CD14-positive monocyte (primary cell): Measurements from ENCODE around the gene RIMBP3B. TPM values are rescaled to one million over a fixed set of nuclear protein-coding genes. Genes with fewer than 3 reads are reported as not detected.
A peak's percentile ranks its signal among the peaks of the same experiment; 100 is the strongest.
"Not testable (repeated sequence)": the region's sequence is repeated elsewhere in the genome, so short reads cannot be mapped to it uniquely, and the experiment has no call there.

ENCODE experiments used
- DNase-seq, 3 donors: peaks; one replicate each; pipeline ENCODE4 v3.0.0-alpha.2; 2011 to 2022
- H2AFZ ChIP-seq: 2 replicates; pipeline ENCODE4 v1.6.0; 2012; ENCODE audit warnings: mild to moderate bottlenecking, low read depth, low read length, inconsistent platforms; ENCODE audit not compliant: insufficient read depth, poor library complexity, severe bottlenecking
- H3K27ac ChIP-seq, 2 donors: 1 replicate in 1 of 2; 2 replicates in 1 of 2; pipeline ENCODE4 v1.5.1; 2012 to 2013; ENCODE audit warnings: low read length in 2 of 2, control low read depth in 1 of 2, inconsistent platforms in 1 of 2, low read depth in 1 of 2, mild to moderate bottlenecking in 1 of 2
- H3K27me3 ChIP-seq, 2 donors: one replicate each; pipeline versions ENCODE4 v1.6.0 to v1.6.1; 2011 to 2013; ENCODE audit warnings: low read length in 2 of 2; ENCODE audit not compliant: control insufficient read depth in 2 of 2, insufficient read depth in 2 of 2
- H3K36me3 ChIP-seq, 2 donors: replicated peaks in 1 of 2; 1 replicate in 1 of 2; 2 replicates in 1 of 2; pipeline versions ENCODE4 v1.5.1 to v1.6.1; 2012 to 2013; ENCODE audit warnings: low read length in 2 of 2, control low read depth in 1 of 2, inconsistent platforms in 1 of 2, mild to moderate bottlenecking in 1 of 2; ENCODE audit not compliant: insufficient read depth in 2 of 2, control insufficient read depth in 1 of 2
- H3K4me1 ChIP-seq, 2 donors: 1 replicate in 1 of 2; 2 replicates in 1 of 2; pipeline versions ENCODE4 v1.5.1 to v1.6.1; 2012 to 2013; ENCODE audit warnings: low read length in 2 of 2, control low read depth in 1 of 2, inconsistent platforms in 1 of 2, mild to moderate bottlenecking in 1 of 2, moderate library complexity in 1 of 2; ENCODE audit not compliant: insufficient read depth in 2 of 2, control insufficient read depth in 1 of 2
- H3K4me2 ChIP-seq: replicated peaks from 2 replicates; pipeline ENCODE3; 2012; ENCODE audit warnings: low read length, moderate library complexity, mild to moderate bottlenecking; ENCODE audit not compliant: poor library complexity, severe bottlenecking; ENCODE audit errors: extremely low read depth
- H3K4me3 ChIP-seq, 3 experiments: fragments of 200-600 bp in 1 of 3; sonication (generic) in 1 of 3; replicated peaks in 1 of 3; 1 replicate in 2 of 3; 2 replicates in 1 of 3; pipeline ENCODE4 v1.5.1; 2011 to 2013; ENCODE audit warnings: low read length in 3 of 3, mild to moderate bottlenecking in 3 of 3, control low read depth in 2 of 3, low read depth in 2 of 3, inconsistent platforms in 1 of 3, moderate library complexity in 1 of 3
- H3K79me2 ChIP-seq: 2 replicates; pipeline ENCODE4 v1.6.0; 2012; ENCODE audit warnings: mild to moderate bottlenecking, control low read depth, inconsistent platforms, low read length, moderate library complexity; ENCODE audit not compliant: insufficient read depth
- H3K9ac ChIP-seq: 2 replicates; pipeline ENCODE4 v1.6.0; 2017; ENCODE audit warnings: low read length, mild to moderate bottlenecking; ENCODE audit not compliant: insufficient read depth, poor library complexity, severe bottlenecking
- H3K9me3 ChIP-seq, 2 donors: replicated peaks in 1 of 2; 1 replicate in 1 of 2; 2 replicates in 1 of 2; pipeline versions ENCODE4 v1.5.1 to v1.6.1; 2012 to 2013; ENCODE audit warnings: low read length in 2 of 2, control low read depth in 1 of 2; ENCODE audit not compliant: control insufficient read depth in 1 of 2, insufficient read depth in 1 of 2
- H4K20me1 ChIP-seq: 2 replicates; pipeline ENCODE4 v1.6.0; 2012; ENCODE audit warnings: mild to moderate bottlenecking, low read length, control low read depth, moderate library complexity; ENCODE audit not compliant: insufficient read depth
- H3K27ac Mint-ChIP-seq, 7 donors: one replicate each; pipeline ENCODE4 v1.8.0; 2020; ENCODE audit warnings: mild to moderate bottlenecking in 7 of 7, mixed read lengths in 7 of 7, moderate library complexity in 6 of 7, inconsistent platforms in 2 of 7
- H3K27me3 Mint-ChIP-seq, 3 donors: one replicate each; pipeline ENCODE4 v1.8.0; 2021 to 2022; ENCODE audit warnings: low read depth in 3 of 3, mild to moderate bottlenecking in 3 of 3, mixed read lengths in 3 of 3, moderate library complexity in 3 of 3, inconsistent platforms in 1 of 3
- H3K36me3 Mint-ChIP-seq, 2 donors: one replicate each; pipeline ENCODE4 v1.8.0; 2020; ENCODE audit warnings: mixed read lengths in 2 of 2, inconsistent platforms in 1 of 2, mild to moderate bottlenecking in 1 of 2
- H3K4me1 Mint-ChIP-seq: one replicate; pipeline ENCODE4 v1.8.0; 2020; ENCODE audit warnings: mild to moderate bottlenecking, mixed read lengths
- H3K4me3 Mint-ChIP-seq, 2 donors: one replicate each; pipeline ENCODE4 v1.8.0; 2020; ENCODE audit warnings: mild to moderate bottlenecking in 2 of 2, mixed read lengths in 2 of 2, moderate library complexity in 1 of 2
- H3K9me3 Mint-ChIP-seq, 7 donors: one replicate each; pipeline ENCODE4 v1.8.0; 2020 to 2022; ENCODE audit warnings: mixed read lengths in 7 of 7, mild to moderate bottlenecking in 6 of 7, moderate library complexity in 6 of 7, inconsistent platforms in 2 of 7
- WGBS: methylation state at CpG from one replicate; pipeline ENCODE4 v1.1.5; 2013; ENCODE audit warnings: missing lambda C conversion rate; ENCODE audit not compliant: insufficient coverage; 5-methylcytosine and 5-hydroxymethylcytosine counted together
- intact Hi-C, 2 donors: fragments of 100-400 bp; cut with micrococcal nuclease; formaldehyde crosslinking; loops; one replicate each; pipeline versions ENCODE4 v1.15.0 to v1.15.1; 2023
- polyA plus RNA-seq, 3 donors: library from polyadenylated mRNA; depleted of rRNA in 1 of 3; unstranded in 2 of 3; stranded (reverse) in 1 of 3; fragments of 300-500 nt in 2 of 3; fragments of >200 nt in 1 of 3; fragmentation: Illumina TruSeq in 2 of 3; gene quantifications; 1 replicate in 2 of 3; 2 replicates in 1 of 3; pipeline ENCODE4 v1.2.3, GENCODE V29; 2012 to 2021

RIMBP3B gene
- polyA plus RNA-seq, 3 donors: 0.09 to 0.17 TPM; not detected in 1

DNA sequence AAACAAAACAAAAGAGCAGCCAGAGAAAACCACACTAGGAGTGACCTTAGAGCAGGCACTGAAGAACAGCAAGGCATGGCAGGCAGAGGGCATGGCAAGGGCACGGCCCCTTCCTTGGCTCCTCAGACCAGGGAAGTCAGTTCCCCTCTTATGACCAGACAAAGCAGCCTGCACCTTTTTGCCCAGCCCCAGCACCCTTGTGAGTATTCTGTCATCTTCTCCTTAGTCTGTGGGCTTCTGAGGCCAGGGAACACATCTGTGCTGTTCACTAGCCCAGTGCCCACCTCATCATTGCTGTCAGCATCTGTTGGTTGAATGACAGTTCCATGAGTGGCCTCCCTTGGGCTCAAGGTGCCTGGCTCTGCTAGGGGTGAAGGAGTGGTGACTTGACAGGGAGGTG lies 23.6 kb downstream of the RIMBP3B start:
- intact Hi-C loops, H3K36me3 Mint-ChIP-seq: not testable (repeated sequence)

DNA sequence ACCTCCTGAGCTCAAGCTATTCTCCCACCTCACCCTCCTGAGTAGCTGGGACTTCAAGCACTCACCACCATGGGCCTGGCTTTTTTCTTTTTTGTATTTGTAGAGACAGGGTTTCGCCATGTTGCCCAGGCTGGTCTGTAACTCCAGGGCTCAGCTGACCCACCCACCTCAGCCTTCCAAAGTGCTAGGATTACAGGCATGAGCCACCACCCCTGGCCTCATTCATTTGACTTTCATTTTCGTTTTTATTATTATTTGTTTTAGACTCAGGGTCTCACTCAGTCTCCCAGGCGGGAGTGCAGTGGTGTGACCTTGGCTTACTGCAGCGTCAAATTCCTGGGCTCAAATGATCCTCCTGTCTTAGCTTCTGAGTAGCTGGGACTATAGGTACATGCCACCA lies 24.2 kb downstream of the RIMBP3B start:
- not testable (repeated sequence) for H3K36me3 Mint-ChIP-seq
- no CpG with 5 or more reads among the region's 4 CpGs for WGBS

More for the DNA sequence above, 23.6 kb downstream of the RIMBP3B start:
- not testable (repeated sequence) for H3K9me3 ChIP-seq, H2AFZ ChIP-seq, H3K27ac ChIP-seq, H3K36me3 ChIP-seq, H3K27ac Mint-ChIP-seq, H4K20me1 ChIP-seq, H3K4me1 ChIP-seq, H3K9me3 Mint-ChIP-seq, H3K9ac ChIP-seq, H3K4me2 ChIP-seq, H3K4me1 Mint-ChIP-seq, H3K27me3 ChIP-seq, H3K27me3 Mint-ChIP-seq, DNase-seq, H3K79me2 ChIP-seq, H3K4me3 Mint-ChIP-seq, H3K4me3 ChIP-seq
- WGBS: no CpG with 5 or more reads among the region's 1 CpG

DNA sequence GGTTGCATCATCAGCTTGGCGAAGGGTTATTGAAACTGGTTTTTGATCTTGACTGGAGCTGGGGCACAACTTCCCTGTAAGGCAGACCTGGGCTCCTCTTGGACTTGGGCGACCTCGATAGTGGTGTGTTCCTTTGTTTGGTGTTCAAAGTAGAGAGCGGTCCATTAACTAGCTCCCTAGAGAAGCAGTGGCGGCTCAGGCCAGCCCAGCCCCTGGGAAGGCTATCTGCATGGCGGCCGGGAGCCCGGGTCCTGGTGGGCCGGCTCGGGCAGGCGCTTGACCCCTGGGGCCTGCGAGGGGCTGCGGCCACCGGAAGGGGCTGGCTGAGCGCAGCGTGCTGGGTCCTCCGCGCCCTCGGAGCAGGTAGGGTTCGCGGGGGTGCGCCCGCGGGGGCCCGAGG lies 32.8 kb downstream of the RIMBP3B start:
- H3K9ac ChIP-seq, H3K27me3 Mint-ChIP-seq, H2AFZ ChIP-seq, H3K4me2 ChIP-seq, H3K36me3 ChIP-seq, H3K4me1 ChIP-seq, H3K9me3 Mint-ChIP-seq, H3K36me3 Mint-ChIP-seq, intact Hi-C loops, H3K79me2 ChIP-seq, H3K4me1 Mint-ChIP-seq, H3K4me3 ChIP-seq, H3K9me3 ChIP-seq, H3K27me3 ChIP-seq, H4K20me1 ChIP-seq, DNase-seq, H3K27ac ChIP-seq, H3K27ac Mint-ChIP-seq: not testable (repeated sequence)
- H3K4me3 Mint-ChIP-seq: peak overlapping the region in 1 of 2 donors; percentile 26
- no CpG with 5 or more reads among the region's 25 CpGs for WGBS

More for the DNA sequence above, 24.2 kb downstream of the RIMBP3B start:
- H4K20me1 ChIP-seq, H3K4me3 Mint-ChIP-seq, H3K27ac ChIP-seq, DNase-seq, H3K36me3 ChIP-seq, H3K79me2 ChIP-seq, H3K27me3 Mint-ChIP-seq, intact Hi-C loops, H3K4me2 ChIP-seq, H3K4me1 ChIP-seq, H3K9ac ChIP-seq, H3K27me3 ChIP-seq, H3K9me3 ChIP-seq, H3K4me3 ChIP-seq, H2AFZ ChIP-seq, H3K9me3 Mint-ChIP-seq, H3K4me1 Mint-ChIP-seq, H3K27ac Mint-ChIP-seq: not testable (repeated sequence)

DNA sequence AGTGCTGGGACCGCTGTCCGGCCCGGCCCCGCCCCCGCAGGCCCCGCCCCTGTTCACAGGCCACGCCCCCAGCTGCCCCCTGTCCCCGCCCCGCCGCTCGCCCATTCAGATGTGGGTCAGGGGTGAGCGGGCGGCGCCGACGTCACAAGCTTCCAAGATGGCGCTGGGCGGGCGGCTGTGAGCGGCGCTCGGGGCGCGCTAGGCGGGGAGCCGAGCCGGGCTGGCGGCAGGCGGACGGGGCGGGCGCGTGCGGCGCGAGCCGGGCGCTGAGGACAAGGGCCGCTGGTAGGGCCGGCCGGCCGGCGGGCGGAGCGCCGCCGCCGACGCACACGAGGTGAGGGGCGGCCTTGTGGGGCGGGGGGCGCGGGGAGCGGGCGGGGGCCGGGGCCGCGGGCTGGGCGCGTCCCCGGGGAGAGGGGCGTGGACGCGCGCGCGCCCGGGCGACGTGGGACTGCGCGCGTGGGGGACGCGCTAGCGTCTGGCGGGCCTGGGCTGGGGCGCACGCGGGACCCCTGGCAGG lies 33.7 kb downstream of the RIMBP3B start, which contains the start of gene HIC2:
HIC2 (plus strand) TSS at position 145 of the 520 bp plus-strand sequence. CDS start 25,461 bp downstream, outside the sequence.
- H3K9me3 ChIP-seq, H3K27ac Mint-ChIP-seq, H3K9ac ChIP-seq, H2AFZ ChIP-seq, H3K4me1 ChIP-seq, DNase-seq, H3K27ac ChIP-seq, intact Hi-C loops, H3K27me3 Mint-ChIP-seq, H3K79me2 ChIP-seq, H3K27me3 ChIP-seq, H3K4me1 Mint-ChIP-seq, H4K20me1 ChIP-seq, H3K36me3 Mint-ChIP-seq, H3K36me3 ChIP-seq, H3K9me3 Mint-ChIP-seq: not testable (repeated sequence)
- Histone ChIP-seq H3K4me2 (peak within 1 kb of the TSS; percentile 60), H3K4me3 (peak within 1 kb of the TSS in 2 of 3 experiments; percentile 40 to 50)
- WGBS: no CpG with 5 or more reads among the region's 81 CpGs
- peak within 1 kb of the TSS; percentile 66 to 72 for H3K4me3 Mint-ChIP-seq
